ENCODE data around the gene SLIT3.

The SLIT3 gene

GRCh38 chr5:169036079-169036805 lies 264.7 kb downstream of the SLIT3 start:
- Histone ChIP-seq H3K4me1 (no peaks in the 10 kb centered on the region), H3K27me3 (no peaks in the 10 kb centered on the region), H3K36me3 (no peaks in the 10 kb centered on the region; the same call in 1 of the 2 replicates), H3K9me3 (no peaks in the 10 kb centered on the region; the same call in 1 of the 2 replicates), H3K4me3 (ENCODE audit: low read depth, low read length) (no peak overlapping the region)
- no peak for DNase-seq
- no peak for TF ChIP-seq CTCF (IDR thresholded peaks at IDR 0.05; ENCODE audit: low read depth, low read length)

GRCh38 chr5:169029661-169030274 lies 271.2 kb downstream of the SLIT3 start:
- H3K36me3 ChIP-seq = no peaks in the 10 kb centered on the region; the same call in 1 of the 2 replicates
- no peaks in the 10 kb centered on the region for H3K9me3 ChIP-seq
- H3K4me1 ChIP-seq = peaks cover under 1% of the 10 kb centered on the region; the same call in 1 of the 2 replicates
- TF ChIP-seq CTCF (IDR thresholded peaks at IDR 0.05; ENCODE audit: low read depth, low read length) = no peak
- no peak overlapping the region for H3K4me3 ChIP-seq (ENCODE audit: low read depth, low read length)
- H3K27me3 ChIP-seq = no peaks in the 10 kb centered on the region
- no peak for DNase-seq

GRCh38 chr5:169029037-169029436 lies 271.9 kb downstream of the SLIT3 start:
- no peak for TF ChIP-seq CTCF (IDR thresholded peaks at IDR 0.05; ENCODE audit: low read depth, low read length)
- Histone ChIP-seq H3K27me3 (no peaks in the 10 kb centered on the region), H3K4me1 (peaks cover 4% of the 10 kb centered on the region; the same call in 1 of the 2 replicates), H3K36me3 (no peaks in the 10 kb centered on the region; the same call in 1 of the 2 replicates), H3K4me3 (ENCODE audit: low read depth, low read length) (no peak overlapping the region), H3K9me3 (no peaks in the 10 kb centered on the region)
- DNase-seq = no peak

- Histone ChIP-seq H3K4me3 (ENCODE audit: low read depth, low read length) (no peak overlapping the region), H3K27me3 (no peaks in the 10 kb centered on the region), H3K9me3 (no peaks in the 10 kb centered on the region), H3K4me1 (peaks cover 4% of the 10 kb centered on the region; the same call in 1 of the 2 replicates), H3K36me3 (no peaks in the 10 kb centered on the region)
- no peak for TF ChIP-seq CTCF (IDR thresholded peaks at IDR 0.05; ENCODE audit: low read depth, low read length)
- no peak for DNase-seq
These were observed 273.4 kb downstream of the SLIT3 start for GRCh38 chr5:169027501-169028061.

- TF ChIP-seq CTCF (IDR thresholded peaks at IDR 0.05; ENCODE audit: low read depth, low read length) = no peak
- no peaks in the 10 kb centered on the region for H3K36me3 ChIP-seq
- H3K27me3 ChIP-seq = no peaks in the 10 kb centered on the region
- peaks cover 4% of the 10 kb centered on the region; the same call in 1 of the 2 replicates for H3K4me1 ChIP-seq
- H3K4me3 ChIP-seq (ENCODE audit: low read depth, low read length) = no peak overlapping the region
- DNase-seq = no peak
- no peaks in the 10 kb centered on the region for H3K9me3 ChIP-seq
These were observed 275.4 kb downstream of the SLIT3 start for GRCh38 chr5:169025491-169025890.

Data from BE2C (cell line).